GM21619 (cell line): ENCODE measurements around the gene TRIM42.
A peak's percentile ranks its signal among the peaks of the same experiment; 100 is the strongest.

ENCODE experiments used
- ATAC-seq: cut with Tn5 transposase; IDR thresholded peaks from one replicate; pipeline ENCODE4 v1.9.1; 2021; ENCODE audit not compliant: unreplicated experiment

The TRIM42 gene

GRCh38 chr3:140677764-140678163 is at the start of gene TRIM42:
Gene TRIM42 (plus strand): TSS chr3:140678064. CDS start chr3:140678230, 166 bp downstream.
- ATAC-seq: no peak

GRCh38 chr3:140628606-140629005 is 49.3 kb upstream of the TRIM42 start:
- no peak for ATAC-seq

GRCh38 chr3:140629357-140630137 is 48.3 kb upstream of the TRIM42 start:
- no peak for ATAC-seq

GRCh38 chr3:140630366-140630765 is 47.5 kb upstream of the TRIM42 start:
- ATAC-seq: no peak

- ATAC-seq: no peak
These were observed 47.0 kb upstream of the TRIM42 start for GRCh38 chr3:140630866-140631265.

- no peak for ATAC-seq
These were observed 42.6 kb upstream of the TRIM42 start for GRCh38 chr3:140635276-140635675.

GRCh38 chr3:140636406-140637138 is 41.3 kb upstream of the TRIM42 start:
- no peak for ATAC-seq

GRCh38 chr3:140651287-140651686 is 26.6 kb upstream of the TRIM42 start:
- no peak for ATAC-seq

GRCh38 chr3:140655678-140656077 is 22.2 kb upstream of the TRIM42 start:
- no peak for ATAC-seq

GRCh38 chr3:140664111-140664510 is 13.8 kb upstream of the TRIM42 start:
- no peak for ATAC-seq

- ATAC-seq: no peak
These were observed 4.7 kb downstream of the TRIM42 start for GRCh38 chr3:140682586-140682985.

- ATAC-seq: no peak
These were observed 8.3 kb downstream of the TRIM42 start for GRCh38 chr3:140686128-140686527.

GRCh38 chr3:140686948-140687347 is 9.1 kb downstream of the TRIM42 start:
- no peak for ATAC-seq

GRCh38 chr3:140695361-140696061 is 17.6 kb downstream of the TRIM42 start:
- ATAC-seq: peak; percentile 59

GRCh38 chr3:140699516-140700231 is 21.8 kb downstream of the TRIM42 start:
- ATAC-seq: no peak

- ATAC-seq: no peak
These were observed 24.4 kb downstream of the TRIM42 start for GRCh38 chr3:140702281-140702680.

GRCh38 chr3:140703496-140703895 is 25.6 kb downstream of the TRIM42 start:
- ATAC-seq: no peak

- ATAC-seq: no peak
These were observed 26.9 kb downstream of the TRIM42 start for GRCh38 chr3:140704733-140705132.

- no peak for ATAC-seq
These were observed 28.1 kb downstream of the TRIM42 start for GRCh38 chr3:140705954-140706353.

GRCh38 chr3:140706360-140706759 is 28.5 kb downstream of the TRIM42 start:
- no peak for ATAC-seq

GRCh38 chr3:140708815-140709214 is 31.0 kb downstream of the TRIM42 start:
- ATAC-seq: no peak
